Measurements from ENCODE around the gene PCDHGA9. TPM values are rescaled to one million over a fixed set of nuclear protein-coding genes. Genes with fewer than 3 reads are reported as not detected.

PCDHGA9 gene
- total RNA-seq, 2 experiments from 2014 or later = 5.7 to 5.9 TPM

DNA sequence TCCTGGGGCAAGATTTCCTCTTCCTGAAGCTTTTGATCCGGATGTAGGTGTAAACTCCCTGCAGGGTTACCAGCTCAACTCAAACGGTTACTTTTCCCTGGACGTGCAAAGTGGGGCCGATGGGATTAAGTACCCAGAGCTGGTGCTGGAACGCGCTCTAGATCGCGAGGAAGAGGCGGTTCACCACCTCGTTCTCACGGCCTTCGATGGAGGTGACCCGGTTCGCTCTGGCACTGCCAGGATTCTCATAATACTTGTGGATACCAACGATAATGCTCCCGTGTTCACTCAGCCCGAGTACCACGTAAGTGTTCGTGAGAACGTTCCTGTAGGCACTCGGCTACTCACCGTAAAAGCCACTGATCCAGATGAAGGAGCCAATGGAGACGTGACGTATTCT, 46.9 kb upstream of the PCDHGA9 start:
- POLR2A ChIA-PET = no interaction called here
- TF ChIP-seq, protein P1, sequence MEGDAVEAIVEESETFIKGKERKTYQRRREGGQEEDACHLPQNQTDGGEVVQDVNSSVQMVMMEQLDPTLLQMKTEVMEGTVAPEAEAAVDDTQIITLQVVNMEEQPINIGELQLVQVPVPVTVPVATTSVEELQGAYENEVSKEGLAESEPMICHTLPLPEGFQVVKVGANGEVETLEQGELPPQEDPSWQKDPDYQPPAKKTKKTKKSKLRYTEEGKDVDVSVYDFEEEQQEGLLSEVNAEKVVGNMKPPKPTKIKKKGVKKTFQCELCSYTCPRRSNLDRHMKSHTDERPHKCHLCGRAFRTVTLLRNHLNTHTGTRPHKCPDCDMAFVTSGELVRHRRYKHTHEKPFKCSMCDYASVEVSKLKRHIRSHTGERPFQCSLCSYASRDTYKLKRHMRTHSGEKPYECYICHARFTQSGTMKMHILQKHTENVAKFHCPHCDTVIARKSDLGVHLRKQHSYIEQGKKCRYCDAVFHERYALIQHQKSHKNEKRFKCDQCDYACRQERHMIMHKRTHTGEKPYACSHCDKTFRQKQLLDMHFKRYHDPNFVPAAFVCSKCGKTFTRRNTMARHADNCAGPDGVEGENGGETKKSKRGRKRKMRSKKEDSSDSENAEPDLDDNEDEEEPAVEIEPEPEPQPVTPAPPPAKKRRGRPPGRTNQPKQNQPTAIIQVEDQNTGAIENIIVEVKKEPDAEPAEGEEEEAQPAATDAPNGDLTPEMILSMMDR (conservative IDR thresholded peaks at IDR 0.05; ENCODE audit: low read length) = no peak
- no peak for TF ChIP-seq EZH2phosphoT487 (IDR thresholded peaks at IDR 0.05; ENCODE audit: borderline replicate concordance, low read depth, low read length)
- DNase-seq (ENCODE audit: low spot score) = no peak

DNA sequence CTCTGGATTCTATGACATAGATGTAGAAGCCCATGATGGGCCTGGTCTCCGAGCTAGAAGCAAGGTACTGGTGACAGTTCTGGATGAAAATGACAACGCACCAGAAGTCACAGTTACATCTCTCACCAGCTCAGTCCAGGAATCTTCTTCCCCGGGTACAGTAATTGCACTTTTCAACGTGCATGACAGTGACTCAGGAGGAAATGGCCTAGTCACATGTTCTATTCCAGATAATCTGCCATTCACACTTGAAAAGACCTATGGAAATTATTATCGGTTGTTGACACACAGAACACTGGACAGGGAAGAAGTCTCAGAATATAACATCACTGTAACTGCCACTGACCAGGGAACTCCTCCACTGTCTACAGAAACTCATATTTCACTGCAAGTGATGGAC, 46.4 kb upstream of the PCDHGA9 start:
- BruUV-seq (replicated peaks) = no TSS peak
- POLR2A ChIA-PET = interaction anchor here (0.5 kb wide), 1 partner anchor 185 kb away, joined by 3 read pairs; no protein-coding TSS in a partner anchor
- CTCF ChIA-PET (ENCODE audit: unreplicated experiment) = interaction anchor here (1.1 to 1.4 kb wide), 2 partner anchors 37 to 208 kb away, joined by 3 read pairs; no protein-coding TSS in a partner anchor
- no peak overlapping the region for H3K27ac ChIP-seq (ENCODE audit: low read depth, low read length, poor library complexity, severe bottlenecking)
- no peak for TF ChIP-seq EZH2phosphoT487 (IDR thresholded peaks at IDR 0.05; ENCODE audit: borderline replicate concordance, low read depth, low read length)
- TF ChIP-seq, protein P1 (conservative IDR thresholded peaks at IDR 0.05; ENCODE audit: low read length) = no peak
- intact Hi-C loops (cut with micrococcal nuclease; ENCODE audit: unreplicated experiment) = loop anchor here (5.0 to 10.0 kb wide), 2 partner anchors 56 to 161 kb away; partner anchors contain the start of genes PCDHB10, PCDHB11 and PCDHGA10
- no peaks in the 10 kb centered on the region; the same call in 1 of the 2 replicates for H3K9me3 ChIP-seq (ENCODE audit: low read length)
- no peaks in the 10 kb centered on the region for H4K20me1 ChIP-seq (ENCODE audit: insufficient read depth, low read length)
- no peak for DNase-seq (ENCODE audit: low spot score)
- H3K79me2 ChIP-seq (ENCODE audit: insufficient read depth, low read depth, low read length) = peaks cover 7% of the 10 kb centered on the region; the same call in 1 of the 2 replicates
- no peak overlapping the region for H3K4me2 ChIP-seq (ENCODE audit: low read length)
- H3K9me2 ChIP-seq (ENCODE audit: insufficient read depth, low read length) = no peaks in the 10 kb centered on the region
- peaks cover 19% of the 10 kb centered on the region for H3K4me1 ChIP-seq (ENCODE audit: insufficient read depth, low read length, poor library complexity, severe bottlenecking)
- no peak overlapping the region for H3K4me3 ChIP-seq (ENCODE audit: low read depth, low read length, poor library complexity, severe bottlenecking)
- no peaks in the 10 kb centered on the region; the same call in 1 of the 2 replicates for H3K36me3 ChIP-seq (ENCODE audit: insufficient read depth, low read length)
- H2AFZ ChIP-seq (ENCODE audit: low read length) = no peak overlapping the region

More for the DNA sequence above, 46.9 kb upstream of the PCDHGA9 start:
- CTCF ChIA-PET (ENCODE audit: unreplicated experiment) = interaction anchor here (1.1 to 1.4 kb wide), 2 partner anchors 37 to 208 kb away, joined by 3 read pairs; no protein-coding TSS in a partner anchor
- no peaks in the 10 kb centered on the region for H4K20me1 ChIP-seq (ENCODE audit: insufficient read depth, low read length)
- peaks cover 4% of the 10 kb centered on the region; the same call in 1 of the 2 replicates for H3K79me2 ChIP-seq (ENCODE audit: insufficient read depth, low read depth, low read length)
- H2AFZ ChIP-seq (ENCODE audit: low read length) = no peak overlapping the region
- peaks cover 14% of the 10 kb centered on the region for H3K4me1 ChIP-seq (ENCODE audit: insufficient read depth, low read length, poor library complexity, severe bottlenecking)
- no TSS peak for BruUV-seq (replicated peaks)
- H3K9me2 ChIP-seq (ENCODE audit: insufficient read depth, low read length) = no peaks in the 10 kb centered on the region
- no peaks in the 10 kb centered on the region for H3K36me3 ChIP-seq (ENCODE audit: insufficient read depth, low read length)
- intact Hi-C loops (cut with micrococcal nuclease; ENCODE audit: unreplicated experiment) = loop anchor here (1.0 to 10.0 kb wide), 3 partner anchors 24 to 161 kb away; partner anchors contain the start of genes PCDHB10, PCDHB11 and PCDHGA10
- no peak overlapping the region for H3K27ac ChIP-seq (ENCODE audit: low read depth, low read length, poor library complexity, severe bottlenecking)
- H3K4me2 ChIP-seq (ENCODE audit: low read length) = no peak overlapping the region
- H3K4me3 ChIP-seq (ENCODE audit: low read depth, low read length, poor library complexity, severe bottlenecking) = no peak overlapping the region
- H3K9me3 ChIP-seq (ENCODE audit: low read length) = no peaks in the 10 kb centered on the region

DNA sequence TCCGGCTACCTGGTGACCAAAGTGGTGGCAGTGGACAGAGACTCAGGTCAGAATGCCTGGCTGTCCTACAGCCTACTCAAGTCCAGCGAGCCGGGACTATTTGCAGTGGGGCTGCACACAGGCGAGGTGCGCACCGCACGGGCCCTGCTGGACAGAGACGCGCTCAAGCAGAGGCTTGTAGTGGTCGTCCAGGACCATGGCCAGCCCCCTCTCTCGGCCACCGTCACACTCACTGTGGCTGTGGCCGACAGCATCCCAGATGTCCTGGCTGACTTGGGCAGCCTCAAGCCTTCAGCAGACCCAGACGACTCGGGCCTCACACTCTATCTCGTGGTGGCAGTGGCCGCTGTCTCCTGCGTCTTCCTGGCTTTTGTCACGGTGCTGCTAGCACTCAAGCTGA, 45.6 kb upstream of the PCDHGA9 start:
- Histone ChIP-seq H3K79me2 (ENCODE audit: insufficient read depth, low read depth, low read length) (peaks cover 7% of the 10 kb centered on the region; the same call in 1 of the 2 replicates), H3K27ac (ENCODE audit: low read depth, low read length, poor library complexity, severe bottlenecking) (no peak overlapping the region), H3K36me3 (ENCODE audit: insufficient read depth, low read length) (no peaks in the 10 kb centered on the region; the same call in 1 of the 2 replicates), H3K9me3 (ENCODE audit: low read length) (no peaks in the 10 kb centered on the region; the same call in 1 of the 2 replicates), H3K4me1 (ENCODE audit: insufficient read depth, low read length, poor library complexity, severe bottlenecking) (peaks cover 25% of the 10 kb centered on the region), H3K4me2 (ENCODE audit: low read length) (no peak overlapping the region), H3K9me2 (ENCODE audit: insufficient read depth, low read length) (no peaks in the 10 kb centered on the region), H2AFZ (ENCODE audit: low read length) (no peak overlapping the region), H3K4me3 (ENCODE audit: low read depth, low read length, poor library complexity, severe bottlenecking) (no peak overlapping the region), H4K20me1 (ENCODE audit: insufficient read depth, low read length) (no peaks in the 10 kb centered on the region)
- ChIA-PET POLR2A (no interaction called here), CTCF (ENCODE audit: unreplicated experiment) (no interaction called here)
- DNase-seq (ENCODE audit: low spot score) = no peak
- no peak for TF ChIP-seq EZH2phosphoT487 (IDR thresholded peaks at IDR 0.05; ENCODE audit: borderline replicate concordance, low read depth, low read length)
- TF ChIP-seq, protein P1 (conservative IDR thresholded peaks at IDR 0.05; ENCODE audit: low read length) = no peak
- BruUV-seq (replicated peaks) = no TSS peak
- intact Hi-C loops (cut with micrococcal nuclease; ENCODE audit: unreplicated experiment) = loop anchor here (5.0 to 10.0 kb wide), 2 partner anchors 55 to 162 kb away; partner anchors contain the start of genes PCDHB10, PCDHB11 and PCDHGA10

Data from OCI-LY7 (cell line).